Stimulated activated CD4-positive, alpha-beta T cell treated with anti-CD3 and anti-CD28 coated beads, Interleukin-4, amount 100 ng/mL, for 4 hours (primary cell): Measurements from ENCODE around the gene HOXD9.

Experiments
- DNase-seq, 2 experiments: peaks; one replicate each; pipeline ENCODE4 v3.0.0-alpha.2; 2020

The HOXD9 gene

GRCh38 chr2:176172007-176172894 is 49.7 kb downstream of the HOXD9 start:
- DNase-seq: no peak

GRCh38 chr2:176172895-176173566 is 50.5 kb downstream of the HOXD9 start:
- no peak for DNase-seq

- DNase-seq: no peak
These were observed 51.3 kb downstream of the HOXD9 start for GRCh38 chr2:176173567-176174381.

GRCh38 chr2:176174382-176174823 is 51.9 kb downstream of the HOXD9 start:
- no peak for DNase-seq
